HL-60 (cell line): ENCODE measurements around the gene ZNF766. TPM values are rescaled to one million over a fixed set of nuclear protein-coding genes. Genes with fewer than 3 reads are reported as not detected.
A peak's percentile ranks its signal among the peaks of the same experiment; 100 is the strongest.
"Not testable (repeated sequence)": the region's sequence is repeated elsewhere in the genome, so short reads cannot be mapped to it uniquely, and the experiment has no call there.

Experiments used
- DNase-seq, 2 experiments: peaks; one replicate each; pipeline ENCODE4 v3.0.0-alpha.2; 2010 to 2020; ENCODE audit warnings: low read depth in 1 of 2, low spot score in 1 of 2
- H3K27ac ChIP-seq: fragments of 250-450 bp; sonication (Bioruptor Pico); replicated peaks from 2 replicates; pipeline ENCODE4 v1.5.1; 2020; ENCODE audit warnings: mild to moderate bottlenecking, moderate library complexity
- H3K27me3 ChIP-seq: fragments of 250-450 bp; sonication (Bioruptor Pico); 2 replicates; pipeline ENCODE4 v1.5.1; 2021; ENCODE audit warnings: mild to moderate bottlenecking, moderate library complexity; ENCODE audit not compliant: insufficient read depth, poor library complexity, severe bottlenecking
- H3K4me3 ChIP-seq: replicated peaks from 2 replicates; pipeline ENCODE4 v1.5.1; 2011; ENCODE audit warnings: mild to moderate bottlenecking, control low read depth, low read length; ENCODE audit not compliant: insufficient read depth
- CTCF ChIP-seq: IDR thresholded peaks from one replicate; pipeline ENCODE4 v1.5.1; 2011; ENCODE audit warnings: low read length, control low read depth, inconsistent platforms; ENCODE audit not compliant: insufficient read depth
- GABPA ChIP-seq: IDR thresholded peaks from 2 replicates; pipeline ENCODE4 v1.6.1; 2012; ENCODE audit warnings: low read depth
- POLR2AphosphoS5 ChIP-seq: IDR thresholded peaks from 2 replicates; pipeline ENCODE4 v1.6.1; 2012; ENCODE audit warnings: low read depth
- REST ChIP-seq: IDR thresholded peaks from 2 replicates; pipeline ENCODE4 v1.6.1; 2012; ENCODE audit warnings: low read depth; ENCODE audit not compliant: insufficient replicate concordance
- SPI1 ChIP-seq: IDR thresholded peaks from 2 replicates; pipeline ENCODE4 v1.6.1; 2012; ENCODE audit warnings: low read depth, mild to moderate bottlenecking, borderline replicate concordance
- microRNA-seq: library from miRNA; unstranded; fragments of <30 nt; microRNA quantifications from one replicate; pipeline ENCODE4, GENCODE V29; 2018

The ZNF766 gene

GRCh38 chr19:52336791-52337381 lies 67.5 kb downstream of the ZNF766 start:
- H3K4me3 ChIP-seq: peak overlapping the region; percentile 51
- peak overlapping the region; percentile 96 for H3K27ac ChIP-seq
- DNase-seq: peak in 1 of 2 experiments; percentile 26
- TF ChIP-seq POLR2AphosphoS5 (no peak), SPI1 (no peak), CTCF (no peak)
- no peaks in the 10 kb centered on the region for H3K27me3 ChIP-seq

GRCh38 chr19:52339022-52339421 lies 69.6 kb downstream of the ZNF766 start:
- H3K27me3 ChIP-seq, DNase-seq, H3K4me3 ChIP-seq, H3K27ac ChIP-seq: not testable (repeated sequence)

GRCh38 chr19:52343548-52343947 lies 74.2 kb downstream of the ZNF766 start:
- Histone ChIP-seq H3K27me3 (no peaks in the 10 kb centered on the region), H3K27ac (no peak overlapping the region), H3K4me3 (no peak overlapping the region)
- TF ChIP-seq CTCF (no peak), SPI1 (no peak), REST (no peak), GABPA (no peak), POLR2AphosphoS5 (no peak)
- DNase-seq: peak in 1 of 2 experiments; percentile 8

- H3K4me3 ChIP-seq: no peak overlapping the region
- H3K27me3 ChIP-seq: no peaks in the 10 kb centered on the region
- TF ChIP-seq GABPA (no peak), CTCF (no peak), POLR2AphosphoS5 (no peak), REST (no peak), SPI1 (no peak)
- no peak for DNase-seq
- no peak overlapping the region for H3K27ac ChIP-seq
Measured at GRCh38 chr19:52345162-52345561, 75.8 kb downstream of the ZNF766 start.

Small RNA genes lying within 50 kb of the gene (microRNA-seq; reads per million reads assigned to microRNA genes)
- 37.7 reads per million, percentile 55 among the genes with 10 or more reads in this experiment for gene MIR643
- gene MIR6801: not detected
